Pulmonary artery endothelial cell (primary cell): Measurements from ENCODE around the gene MOGAT1. TPM values are rescaled to one million over a fixed set of nuclear protein-coding genes. Genes with fewer than 3 reads are reported as not detected.
"Not testable (repeated sequence)": the region's sequence is repeated elsewhere in the genome, so short reads cannot be mapped to it uniquely, and the experiment has no call there.

ENCODE experiments used
- DNase-seq: peaks from one replicate; pipeline ENCODE4 v3.0.0-alpha.2; 2011; ENCODE audit warnings: low read depth, low spot score
- total RNA-seq: library from RNA; depleted of rRNA; stranded (reverse); fragments of >200 nt; gene quantifications from 2 replicates; pipeline ENCODE4 v1.2.3, GENCODE V29; 2014

The MOGAT1 gene
- total RNA-seq, 1 donor from 2014 or later, result not detected

DNA sequence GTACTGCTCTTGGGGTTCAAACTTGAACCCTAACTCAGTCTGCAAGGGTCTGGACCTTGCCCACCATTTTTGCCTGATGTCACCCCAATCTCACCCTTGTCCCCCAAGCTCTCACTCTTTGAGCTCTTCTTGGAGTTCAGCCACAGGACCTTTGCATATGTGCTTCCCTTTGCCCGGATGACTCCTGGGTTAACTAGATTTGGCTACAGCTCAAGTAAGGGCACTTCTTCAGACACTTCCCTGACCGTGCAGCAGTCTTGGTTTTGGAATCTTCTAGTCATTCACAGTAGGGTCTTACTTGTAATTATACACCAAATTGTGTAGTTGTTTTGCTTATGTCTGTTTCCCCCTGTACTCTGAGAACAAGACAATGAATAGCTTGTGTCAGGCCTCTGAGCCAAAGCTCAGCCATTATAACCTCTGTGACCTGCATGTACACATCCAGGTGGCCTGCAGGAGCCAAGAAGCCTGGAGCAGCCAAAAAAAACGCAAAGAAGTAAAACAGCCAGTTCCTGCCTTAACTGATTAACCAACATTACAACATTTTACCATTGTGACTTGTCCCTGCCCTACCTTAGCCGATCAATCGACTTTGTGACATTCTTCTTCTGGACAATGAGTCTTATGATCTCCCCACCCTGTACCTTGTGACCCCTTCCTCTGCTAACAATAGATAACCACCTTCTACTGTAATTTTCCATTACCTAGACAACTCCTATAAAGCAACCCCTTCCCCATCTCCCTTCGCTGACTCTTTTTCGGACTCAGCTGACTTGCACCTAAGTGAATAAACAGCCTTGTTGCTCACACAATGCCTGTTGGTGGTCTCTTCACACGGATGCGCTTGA, 1.0 kb upstream of the MOGAT1 start:
- no peak for DNase-seq

- no peak for DNase-seq
These were observed 577 bp downstream of the MOGAT1 start for GRCh38 chr2:222672068-222672401.

- no peak for DNase-seq
These were observed 1.8 kb downstream of the MOGAT1 start for GRCh38 chr2:222673273-222673672.

GRCh38 chr2:222673883-222674282, 2.4 kb downstream of the MOGAT1 start:
- no peak for DNase-seq

DNA sequence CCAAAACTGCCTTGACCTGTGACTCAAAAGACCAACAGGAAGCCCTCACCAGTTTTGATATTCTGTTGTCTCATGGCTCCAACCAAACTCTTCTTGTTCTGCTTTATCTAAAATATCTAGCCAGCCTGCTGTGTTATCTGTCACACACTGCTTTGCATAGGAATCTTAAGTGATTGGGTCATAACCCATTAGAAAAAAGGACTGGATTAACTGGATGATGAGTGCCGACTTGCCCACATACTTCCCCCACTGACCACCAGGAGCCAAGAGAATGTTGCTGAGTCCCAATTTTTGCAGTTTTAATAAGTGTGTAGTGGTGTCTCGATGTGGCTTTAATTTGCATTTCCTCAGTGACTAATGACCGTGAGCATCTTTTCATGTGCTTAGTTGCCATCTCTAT, 6.5 kb downstream of the MOGAT1 start:
- no peak for DNase-seq

GRCh38 chr2:222683805-222684204, 12.3 kb downstream of the MOGAT1 start:
- no peak for DNase-seq

- DNase-seq, result no peak
These were observed 14.8 kb downstream of the MOGAT1 start for GRCh38 chr2:222686086-222686750.

DNA sequence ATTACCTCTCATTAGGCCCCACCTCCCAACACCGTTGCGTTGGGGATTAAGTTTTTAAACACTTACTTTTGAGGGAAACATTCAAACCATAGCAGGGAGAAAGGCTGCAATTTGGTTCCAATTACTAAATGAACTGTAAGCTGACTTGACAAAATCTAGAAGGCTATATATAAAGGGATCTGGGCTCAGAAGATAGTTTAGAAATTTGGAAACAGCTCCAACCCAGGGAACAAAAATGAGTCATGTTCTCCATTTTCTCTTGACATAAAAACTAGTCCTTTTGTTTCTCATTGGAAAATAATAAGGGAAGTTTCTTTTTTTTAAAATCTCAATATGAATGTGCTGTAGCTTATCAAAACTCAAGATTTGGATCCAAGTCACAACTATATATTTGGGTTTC, 17.5 kb downstream of the MOGAT1 start:
- DNase-seq, result no peak

GRCh38 chr2:222689322-222689721, 17.9 kb downstream of the MOGAT1 start:
- DNase-seq, result no peak

GRCh38 chr2:222690564-222691200, 19.2 kb downstream of the MOGAT1 start:
- peak; percentile 41 for DNase-seq

DNA sequence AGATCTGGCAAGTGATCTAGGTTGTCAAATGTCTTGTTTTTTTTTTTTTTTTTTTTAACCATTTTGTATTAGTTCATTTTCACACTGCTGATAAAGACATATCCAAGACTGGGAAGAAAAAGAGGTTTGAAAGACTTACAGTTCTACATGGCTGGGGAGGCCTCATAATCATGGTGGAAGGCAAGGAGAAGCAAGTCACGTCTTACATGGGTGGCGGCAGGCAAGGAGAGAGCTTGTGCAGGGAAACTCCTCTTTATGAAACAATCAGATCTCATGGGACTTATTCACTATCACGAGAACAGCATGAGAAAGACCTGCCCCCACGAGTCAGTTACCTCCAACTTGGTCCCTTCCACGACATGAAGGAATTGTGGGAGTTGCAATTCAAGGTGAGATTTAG, 22.0 kb downstream of the MOGAT1 start:
- not testable (repeated sequence) for DNase-seq

DNA sequence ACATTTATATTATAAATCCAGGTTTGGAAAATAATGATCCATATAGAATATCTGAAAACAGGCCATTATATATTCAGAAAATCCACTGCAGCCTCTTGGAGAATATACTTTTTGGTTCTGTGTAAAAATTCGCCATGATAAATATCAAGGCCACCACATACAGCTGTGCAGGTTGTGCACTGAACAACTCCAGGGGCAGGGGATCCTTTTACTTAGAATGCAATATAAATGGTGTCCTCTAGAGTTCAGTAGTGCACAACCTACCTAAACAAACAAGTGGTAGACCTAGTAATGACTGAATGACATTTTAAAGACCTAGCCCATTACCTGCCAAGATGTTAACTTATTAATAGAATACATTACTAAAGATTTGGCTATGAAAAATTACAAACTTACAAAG, 22.4 kb downstream of the MOGAT1 start:
- no peak for DNase-seq

DNA sequence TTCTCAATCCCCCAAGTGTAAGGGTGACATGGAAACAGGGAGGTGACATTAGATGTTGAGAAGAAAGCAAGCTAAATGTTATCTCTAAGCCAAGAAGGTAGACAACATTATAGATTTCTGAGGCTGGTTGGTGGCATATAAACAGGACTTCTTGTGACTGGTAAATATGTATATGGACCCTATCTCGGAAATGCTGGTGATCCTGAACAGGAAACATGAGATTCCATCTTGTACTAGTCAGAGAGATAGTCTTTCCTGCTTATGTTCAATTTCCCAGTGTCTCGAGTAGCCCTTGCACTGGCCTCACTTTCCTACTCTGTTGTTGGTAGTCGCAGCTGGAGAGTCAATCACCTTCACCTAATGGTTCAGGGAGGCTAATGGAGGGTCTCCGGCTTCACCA, 26.8 kb downstream of the MOGAT1 start:
- DNase-seq, result no peak

DNA sequence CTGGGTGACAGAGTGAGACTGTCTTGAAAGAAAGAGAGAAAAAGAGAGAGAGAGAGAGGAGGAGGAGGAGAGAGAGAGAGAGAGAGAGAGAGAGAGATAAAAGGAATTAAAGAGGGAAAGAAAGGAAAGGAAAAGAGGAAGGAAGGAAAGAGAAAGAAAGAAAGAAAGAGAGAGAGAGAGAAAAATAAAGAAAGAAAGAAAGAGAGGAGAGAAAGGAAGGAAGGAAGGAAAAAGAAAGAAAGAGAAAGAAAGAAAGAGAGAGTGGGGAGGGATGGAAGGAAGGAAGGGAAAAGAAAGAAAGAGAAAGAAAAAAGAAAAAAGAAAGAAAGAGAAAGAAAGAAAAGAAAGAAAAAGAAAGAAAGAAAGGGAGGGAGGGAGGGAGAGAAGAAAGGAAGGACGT, 29.8 kb downstream of the MOGAT1 start:
- DNase-seq, result no peak

GRCh38 chr2:222701721-222702131, 30.3 kb downstream of the MOGAT1 start:
- DNase-seq, result no peak

- no peak for DNase-seq
These were observed 31.6 kb downstream of the MOGAT1 start for GRCh38 chr2:222703091-222703490.

- no peak for DNase-seq
These were observed 32.4 kb downstream of the MOGAT1 start for GRCh38 chr2:222703886-222704285.

DNA sequence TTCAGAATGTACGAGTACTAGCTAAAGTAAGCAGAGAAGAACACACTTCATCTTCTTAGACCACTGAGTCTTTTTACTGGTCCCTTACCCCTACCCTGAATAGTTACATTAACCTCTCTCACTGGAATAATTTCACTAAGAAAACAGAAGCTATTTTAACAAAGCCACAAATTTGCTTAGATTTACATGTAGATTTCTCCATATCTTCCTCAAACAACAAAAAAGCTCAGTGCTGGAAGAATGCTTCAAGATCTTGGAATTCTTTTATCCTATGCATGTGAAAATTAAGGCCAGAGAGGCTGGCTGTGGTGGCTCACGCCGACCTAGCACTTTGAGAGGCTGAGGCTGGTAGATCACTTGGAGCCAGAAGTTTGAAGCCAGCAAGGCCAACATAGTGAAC, 35.2 kb downstream of the MOGAT1 start:
- no peak for DNase-seq

- DNase-seq, result no peak
These were observed 35.7 kb downstream of the MOGAT1 start for GRCh38 chr2:222707102-222707688.

DNA sequence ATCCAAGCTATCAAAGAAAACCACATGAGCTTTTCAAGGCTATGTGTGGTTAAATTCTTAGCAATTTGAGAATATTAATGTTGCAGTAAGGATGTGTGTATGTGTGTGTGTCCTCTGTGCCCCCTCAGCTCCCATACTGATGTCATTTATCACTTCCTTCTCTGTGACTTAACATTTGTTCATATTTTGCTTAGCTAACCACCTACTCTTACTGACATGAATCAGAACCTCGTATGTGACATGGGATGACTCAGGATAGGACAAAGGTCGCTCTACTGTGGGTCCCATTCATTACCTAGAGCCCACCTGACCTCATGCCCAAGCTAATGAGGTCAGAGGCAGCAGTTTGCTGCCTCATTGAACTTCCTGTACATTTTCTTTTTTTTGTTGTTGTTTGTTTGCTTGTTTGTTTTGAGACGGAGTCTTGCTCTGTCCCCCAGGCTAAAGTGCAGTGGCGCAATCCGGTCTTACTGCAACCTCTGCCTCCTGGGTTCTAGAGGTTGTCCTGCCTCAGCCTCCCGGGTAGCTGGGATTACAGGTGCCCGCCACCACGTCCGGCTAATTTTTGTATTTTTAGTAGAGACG, 36.3 kb downstream of the MOGAT1 start:
- no peak for DNase-seq

GRCh38 chr2:222708274-222708710, 36.8 kb downstream of the MOGAT1 start:
- no peak for DNase-seq
